HG02763 (cell line): ENCODE measurements around the gene CLCA2.

Experiments used
- ATAC-seq: cut with Tn5 transposase; IDR thresholded peaks from one replicate; pipeline ENCODE4 v1.9.1; 2021; ENCODE audit warnings: mild to moderate bottlenecking, moderate library complexity; ENCODE audit not compliant: unreplicated experiment

Gene CLCA2

GRCh38 chr1:86429835-86430234 is 5.9 kb downstream of the CLCA2 start:
- no peak for ATAC-seq

- ATAC-seq: no peak
These were observed 6.4 kb downstream of the CLCA2 start for GRCh38 chr1:86430376-86430775.

GRCh38 chr1:86434059-86434458 is 10.1 kb downstream of the CLCA2 start:
- no peak for ATAC-seq

- no peak for ATAC-seq
These were observed 11.4 kb downstream of the CLCA2 start for GRCh38 chr1:86435327-86435726.

- no peak for ATAC-seq
These were observed 12.1 kb downstream of the CLCA2 start for GRCh38 chr1:86436041-86436440.

GRCh38 chr1:86441581-86441980 is 17.6 kb downstream of the CLCA2 start:
- no peak for ATAC-seq

- ATAC-seq: no peak
These were observed 18.0 kb downstream of the CLCA2 start for GRCh38 chr1:86441997-86442396.

GRCh38 chr1:86445919-86446318 is 21.9 kb downstream of the CLCA2 start:
- no peak for ATAC-seq

- no peak for ATAC-seq
These were observed 23.3 kb downstream of the CLCA2 start for GRCh38 chr1:86447198-86447790.

- no peak for ATAC-seq
These were observed 24.7 kb downstream of the CLCA2 start for GRCh38 chr1:86448670-86449069.

- ATAC-seq: no peak
These were observed 25.1 kb downstream of the CLCA2 start for GRCh38 chr1:86449103-86449502.

GRCh38 chr1:86450847-86451246 is 26.9 kb downstream of the CLCA2 start:
- ATAC-seq: no peak

GRCh38 chr1:86453664-86454063 is 29.7 kb downstream of the CLCA2 start:
- ATAC-seq: no peak

- no peak for ATAC-seq
These were observed 31.1 kb downstream of the CLCA2 start for GRCh38 chr1:86455073-86455472.

- ATAC-seq: no peak
These were observed 37.0 kb downstream of the CLCA2 start for GRCh38 chr1:86460998-86461397.

- ATAC-seq: no peak
These were observed 37.5 kb downstream of the CLCA2 start for GRCh38 chr1:86461482-86461881.

GRCh38 chr1:86464819-86465218 is 40.8 kb downstream of the CLCA2 start:
- ATAC-seq: no peak

GRCh38 chr1:86466109-86466844 is 42.3 kb downstream of the CLCA2 start:
- no peak for ATAC-seq

- ATAC-seq: no peak
These were observed 43.0 kb downstream of the CLCA2 start for GRCh38 chr1:86466986-86467385.

- no peak for ATAC-seq
These were observed 44.6 kb downstream of the CLCA2 start, which contains the start of gene CLCA1 for GRCh38 chr1:86468501-86468977. Gene CLCA1, plus strand, starts transcription at chr1:86468927. Its CDS starts 45 bp downstream, at chr1:86468972.

GRCh38 chr1:86470859-86471258 is 46.9 kb downstream of the CLCA2 start:
- no peak for ATAC-seq

GRCh38 chr1:86471291-86471690 is 47.3 kb downstream of the CLCA2 start:
- no peak for ATAC-seq
